Neural cell (in vitro differentiated cells): ENCODE measurements around the gene SIAE. TPM values are rescaled to one million over a fixed set of nuclear protein-coding genes. Genes with fewer than 3 reads are reported as not detected.

Source experiments
- H2AFZ ChIP-seq: fragments of 200-600, 300-800 bp; sonication (generic), shearing (Covaris generic); 2 replicates; pipeline ENCODE4 v1.6.0; 2014; ENCODE audit warnings: low read depth, mild to moderate bottlenecking, antibody characterized with exemption, low read length, moderate library complexity
- H3F3A ChIP-seq: fragments of 200-600 bp; shearing (Covaris generic); 2 replicates; pipeline ENCODE4 v1.6.1; 2016; ENCODE audit warnings: mild to moderate bottlenecking, moderate library complexity, mixed read lengths, antibody characterized with exemption, low read length; ENCODE audit not compliant: insufficient read depth, poor library complexity, severe bottlenecking
- H3K27ac ChIP-seq: fragments of 200-600, 300-800 bp; sonication (generic), shearing (Covaris generic); 2 replicates; pipeline ENCODE4 v1.5.1; 2014; ENCODE audit warnings: mild to moderate bottlenecking, low read length, moderate library complexity
- H3K27me3 ChIP-seq: fragments of 300-800, 200-600 bp; sonication (generic), shearing (Covaris generic); 2 replicates; pipeline ENCODE4 v1.6.0; 2014; ENCODE audit warnings: mild to moderate bottlenecking, low read depth, low read length, moderate library complexity; ENCODE audit not compliant: insufficient read depth
- H3K36me3 ChIP-seq: fragments of 300-800, 200-600 bp; sonication (generic), shearing (Covaris generic); 2 replicates; pipeline ENCODE4 v1.5.1; 2014; ENCODE audit warnings: mild to moderate bottlenecking, antibody characterized with exemption, low read length, moderate library complexity; ENCODE audit not compliant: insufficient read depth
- H3K4me2 ChIP-seq: fragments of 300-800, 200-600 bp; sonication (generic), shearing (Covaris generic); 2 replicates; pipeline ENCODE4 v1.6.0; 2014; ENCODE audit warnings: mild to moderate bottlenecking, low read length
- H3K4me3 ChIP-seq: fragments of 300-800, 200-600 bp; sonication (generic), shearing (Covaris generic); 2 replicates; pipeline ENCODE4 v1.5.1; 2014; ENCODE audit warnings: mild to moderate bottlenecking, low read length, moderate library complexity
- H3K79me2 ChIP-seq: fragments of 200-600 bp; shearing (Covaris generic); replicated peaks from 2 replicates; pipeline ENCODE4 v1.6.0; 2014; ENCODE audit warnings: mild to moderate bottlenecking, low read length, moderate library complexity; ENCODE audit not compliant: insufficient read depth
- H3K9ac ChIP-seq: fragments of 300-800, 200-600 bp; sonication (generic), shearing (Covaris generic); 2 replicates; pipeline ENCODE4 v1.6.1; 2016; ENCODE audit warnings: mild to moderate bottlenecking, low read length, mixed read lengths
- H3K9me2 ChIP-seq: fragments of 200-600 bp; shearing (Covaris generic); 2 replicates; pipeline ENCODE4 v1.6.1; 2016; ENCODE audit warnings: mild to moderate bottlenecking, low read length, mixed read lengths; ENCODE audit not compliant: insufficient read depth
- H3K9me3 ChIP-seq: fragments of 200-600, 300-800 bp; sonication (generic), shearing (Covaris generic); 2 replicates; pipeline ENCODE4 v1.6.1; 2016; ENCODE audit warnings: mild to moderate bottlenecking, mixed run types, low read length, moderate library complexity, mixed read lengths
- H4K20me1 ChIP-seq: fragments of 200-600 bp; shearing (Covaris generic); 2 replicates; pipeline ENCODE4 v1.6.1; 2016; ENCODE audit warnings: mild to moderate bottlenecking, mixed run types; ENCODE audit not compliant: insufficient read depth
- EP300 ChIP-seq: fragments of 450-650 bp; conservative IDR thresholded peaks from 2 replicates; pipeline ENCODE4 v1.6.1; 2014; ENCODE audit warnings: antibody characterized with exemption, mild to moderate bottlenecking, moderate library complexity; ENCODE audit not compliant: poor library complexity, severe bottlenecking
- EZH2 ChIP-seq: fragments of 200-600, 300-800 bp; shearing (Covaris generic), sonication (generic); IDR thresholded peaks from 2 replicates; pipeline ENCODE4 v1.6.1; 2014; ENCODE audit warnings: antibody characterized with exemption, low read length, borderline replicate concordance, mild to moderate bottlenecking; ENCODE audit not compliant: insufficient read depth, poor library complexity, severe bottlenecking
- MXI1 ChIP-seq: fragments of 450-650 bp; conservative IDR thresholded peaks from 2 replicates; pipeline ENCODE4 v1.6.1; 2014; ENCODE audit warnings: antibody characterized with exemption, mild to moderate bottlenecking; ENCODE audit not compliant: poor library complexity, severe bottlenecking
- POLR2AphosphoS5 ChIP-seq: IDR thresholded peaks from 2 replicates; pipeline ENCODE4 v1.6.1; 2012
- RAD21 ChIP-seq: fragments of 450-650 bp; conservative IDR thresholded peaks from 2 replicates; pipeline ENCODE4 v1.6.1; 2014; ENCODE audit warnings: antibody characterized with exemption, mild to moderate bottlenecking, moderate library complexity
- REST ChIP-seq: IDR thresholded peaks from 2 replicates; pipeline ENCODE4 v1.6.1; 2012; ENCODE audit warnings: borderline replicate concordance
- SMC3 ChIP-seq: fragments of 450-650 bp; conservative IDR thresholded peaks from 2 replicates; pipeline ENCODE4 v1.6.1; 2014; ENCODE audit warnings: antibody characterized with exemption, mild to moderate bottlenecking, moderate library complexity; ENCODE audit not compliant: poor library complexity
- TAF1 ChIP-seq: IDR thresholded peaks from 2 replicates; pipeline ENCODE4 v1.6.1; 2012; ENCODE audit warnings: low read depth
- polyA plus RNA-seq: library from polyadenylated mRNA; depleted of rRNA; stranded (reverse); fragments of >200 nt; gene quantifications from 2 replicates; pipeline ENCODE4 v1.2.3, GENCODE V29; 2014
- TF ChIP-seq, protein P1 (sequence below): fragments of 450-650 bp; IDR thresholded peaks from 2 replicates; pipeline ENCODE4 v1.5.1; 2014; ENCODE audit warnings: antibody characterized with exemption, mild to moderate bottlenecking, moderate library complexity; ENCODE audit not compliant: poor library complexity, severe bottlenecking

Gene SIAE
- polyA plus RNA-seq, 1 donor from 2014 or later: 4.0 TPM

DNA sequence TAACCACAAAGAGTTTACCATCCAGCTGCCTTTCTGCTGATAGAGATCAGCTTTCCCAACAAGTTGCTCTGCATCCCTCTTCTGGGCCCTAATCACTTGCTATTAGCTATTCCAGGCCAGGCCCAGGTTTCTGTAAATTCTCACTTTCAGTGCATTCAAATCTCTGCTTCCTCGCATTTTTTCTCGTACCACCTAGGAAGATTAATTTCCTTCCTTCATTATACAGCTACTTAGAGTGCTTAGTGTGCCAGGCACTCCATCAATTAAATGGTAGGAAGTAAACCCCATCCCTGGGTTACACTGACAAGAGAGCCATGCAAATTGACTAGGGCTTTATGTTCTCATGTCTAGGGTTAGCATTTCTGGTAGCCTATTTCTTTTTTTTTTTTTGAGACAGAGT, 9.7 kb downstream of the SIAE start:
- Histone ChIP-seq H3F3A (peaks cover 1% of the 10 kb centered on the region), H2AFZ (no peak overlapping the region), H3K9me2 (no peaks in the 10 kb centered on the region), H3K9ac (no peak overlapping the region), H3K9me3 (no peaks in the 10 kb centered on the region), H3K27ac (no peak overlapping the region), H3K4me2 (no peak overlapping the region), H3K79me2 (no peaks in the 10 kb centered on the region), H3K27me3 (no peaks in the 10 kb centered on the region), H3K36me3 (no peaks in the 10 kb centered on the region), H4K20me1 (no peaks in the 10 kb centered on the region), H3K4me3 (no peak overlapping the region)
- no peak for TF ChIP-seq POLR2AphosphoS5
- no peak for TF ChIP-seq RAD21
- no peak for TF ChIP-seq TAF1
- no peak for TF ChIP-seq MXI1
- no peak for TF ChIP-seq EP300
- TF ChIP-seq SMC3: no peak
- TF ChIP-seq, protein P1, sequence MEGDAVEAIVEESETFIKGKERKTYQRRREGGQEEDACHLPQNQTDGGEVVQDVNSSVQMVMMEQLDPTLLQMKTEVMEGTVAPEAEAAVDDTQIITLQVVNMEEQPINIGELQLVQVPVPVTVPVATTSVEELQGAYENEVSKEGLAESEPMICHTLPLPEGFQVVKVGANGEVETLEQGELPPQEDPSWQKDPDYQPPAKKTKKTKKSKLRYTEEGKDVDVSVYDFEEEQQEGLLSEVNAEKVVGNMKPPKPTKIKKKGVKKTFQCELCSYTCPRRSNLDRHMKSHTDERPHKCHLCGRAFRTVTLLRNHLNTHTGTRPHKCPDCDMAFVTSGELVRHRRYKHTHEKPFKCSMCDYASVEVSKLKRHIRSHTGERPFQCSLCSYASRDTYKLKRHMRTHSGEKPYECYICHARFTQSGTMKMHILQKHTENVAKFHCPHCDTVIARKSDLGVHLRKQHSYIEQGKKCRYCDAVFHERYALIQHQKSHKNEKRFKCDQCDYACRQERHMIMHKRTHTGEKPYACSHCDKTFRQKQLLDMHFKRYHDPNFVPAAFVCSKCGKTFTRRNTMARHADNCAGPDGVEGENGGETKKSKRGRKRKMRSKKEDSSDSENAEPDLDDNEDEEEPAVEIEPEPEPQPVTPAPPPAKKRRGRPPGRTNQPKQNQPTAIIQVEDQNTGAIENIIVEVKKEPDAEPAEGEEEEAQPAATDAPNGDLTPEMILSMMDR: no peak
- TF ChIP-seq REST: no peak
- no peak for TF ChIP-seq EZH2

DNA sequence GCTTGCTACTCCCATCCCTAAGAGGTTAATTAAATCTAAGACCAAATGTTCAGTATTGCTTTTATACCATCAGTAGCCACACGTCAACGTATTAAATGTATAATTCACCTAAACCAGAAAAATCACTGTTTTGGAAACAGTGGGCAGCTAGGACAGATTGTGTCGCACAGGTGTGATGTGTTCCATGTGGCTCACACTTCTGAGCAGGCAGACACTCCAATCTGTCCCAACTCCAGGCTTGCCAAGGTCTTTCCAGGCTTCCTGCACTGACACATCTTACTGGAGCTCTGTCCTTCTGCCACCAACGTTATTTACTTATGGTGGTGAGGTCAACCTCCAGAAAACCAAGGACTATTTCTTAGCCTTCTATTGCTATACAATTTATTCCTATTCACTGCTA, 11.4 kb downstream of the SIAE start:
- TF ChIP-seq RAD21 (no peak), POLR2AphosphoS5 (no peak), MXI1 (no peak), EZH2 (no peak), EP300 (no peak), TAF1 (no peak), SMC3 (no peak), REST (no peak)
- TF ChIP-seq, protein P1: no peak

More for the DNA sequence above, 11.4 kb downstream of the SIAE start:
- H3K4me3 ChIP-seq: no peak overlapping the region
- no peak overlapping the region for H3K27ac ChIP-seq
- H3K4me2 ChIP-seq: no peak overlapping the region
- no peaks in the 10 kb centered on the region for H3K9me2 ChIP-seq
- no peak overlapping the region for H2AFZ ChIP-seq
- no peaks in the 10 kb centered on the region for H3K79me2 ChIP-seq
- no peaks in the 10 kb centered on the region for H3K9me3 ChIP-seq
- no peak overlapping the region for H3K9ac ChIP-seq
- no peaks in the 10 kb centered on the region for H3K36me3 ChIP-seq
- no peaks in the 10 kb centered on the region for H3K27me3 ChIP-seq
- peaks cover 8% of the 10 kb centered on the region for H3F3A ChIP-seq
- no peaks in the 10 kb centered on the region for H4K20me1 ChIP-seq
